HG03342 (cell line): Measurements from ENCODE around the gene MGAT4A.
"Not testable (repeated sequence)": the region's sequence is repeated elsewhere in the genome, so short reads cannot be mapped to it uniquely, and the experiment has no call there.

ENCODE experiments used
- ATAC-seq: cut with Tn5 transposase; IDR thresholded peaks from one replicate; pipeline ENCODE4 v1.9.1; 2021; ENCODE audit warnings: mild to moderate bottlenecking, moderate library complexity; ENCODE audit not compliant: unreplicated experiment

The MGAT4A gene

DNA sequence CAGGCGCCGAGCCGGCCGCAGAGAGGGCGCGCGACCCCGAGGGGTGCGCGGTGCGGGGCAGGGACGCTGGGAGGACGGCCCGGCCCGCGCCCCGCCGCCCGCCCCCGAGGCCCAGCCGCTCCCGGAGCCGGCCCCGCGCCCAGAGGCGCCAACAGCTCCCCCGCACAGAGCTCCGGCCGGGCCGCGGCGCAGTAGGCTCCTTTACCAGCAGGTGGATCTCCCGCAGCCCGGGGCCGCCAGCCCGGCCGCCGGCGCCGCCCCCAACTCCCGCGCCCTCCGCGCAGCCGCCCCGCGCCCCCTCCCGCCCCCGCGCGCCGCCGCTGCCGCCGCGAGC lies 258 bp downstream of the MGAT4A start:
- peak; percentile 50 for ATAC-seq

DNA sequence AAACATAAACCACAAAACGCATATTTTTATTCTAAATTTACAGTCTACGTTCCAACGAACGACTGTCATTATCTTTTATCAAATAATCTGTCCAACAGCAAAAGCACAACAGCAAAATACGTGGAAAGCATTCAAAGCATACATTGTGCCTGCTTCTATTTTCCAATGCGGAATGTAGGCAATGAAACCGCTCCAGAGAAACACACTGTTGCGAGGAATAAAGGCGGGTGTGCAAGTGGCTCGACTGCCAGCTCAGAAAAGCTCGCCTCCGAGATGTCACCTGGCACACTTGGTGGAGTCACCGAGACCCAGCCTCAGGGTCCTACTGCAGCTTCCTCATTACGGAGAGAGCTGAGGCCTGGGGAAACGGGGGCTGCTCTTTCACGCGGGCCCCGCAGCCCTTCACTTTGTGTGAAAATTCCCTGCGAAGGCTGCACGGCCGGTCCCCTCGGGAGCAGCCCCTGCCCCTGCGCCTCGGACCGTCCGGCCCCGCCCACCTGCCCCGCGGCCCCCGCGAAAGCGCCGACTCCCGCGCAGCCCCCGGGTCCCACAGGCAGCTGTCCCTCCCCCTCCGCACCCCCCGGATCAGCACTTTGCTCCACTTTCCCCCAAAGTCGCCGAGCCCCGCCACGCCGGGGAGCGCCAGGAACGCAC lies 752 bp downstream of the MGAT4A start:
- ATAC-seq = peak; percentile 36

DNA sequence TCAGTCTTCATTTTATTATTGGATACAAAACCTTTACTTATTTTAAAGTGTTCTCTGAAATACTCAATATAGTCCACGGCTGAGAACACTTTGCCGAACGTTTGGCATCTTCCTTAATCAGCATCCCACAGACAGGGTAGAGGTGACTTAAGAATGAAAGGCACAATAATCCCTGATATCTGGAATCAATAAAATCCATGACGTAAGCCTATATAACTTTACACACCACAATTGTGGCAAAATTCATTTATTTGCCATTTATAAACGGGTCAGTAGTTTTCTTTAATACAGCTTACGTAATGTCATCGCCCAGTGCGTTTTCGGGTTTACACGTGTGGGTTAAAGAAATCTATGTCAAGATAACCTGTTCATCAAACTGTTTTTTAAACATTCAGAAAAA lies 1.3 kb downstream of the MGAT4A start:
- ATAC-seq = no peak

DNA sequence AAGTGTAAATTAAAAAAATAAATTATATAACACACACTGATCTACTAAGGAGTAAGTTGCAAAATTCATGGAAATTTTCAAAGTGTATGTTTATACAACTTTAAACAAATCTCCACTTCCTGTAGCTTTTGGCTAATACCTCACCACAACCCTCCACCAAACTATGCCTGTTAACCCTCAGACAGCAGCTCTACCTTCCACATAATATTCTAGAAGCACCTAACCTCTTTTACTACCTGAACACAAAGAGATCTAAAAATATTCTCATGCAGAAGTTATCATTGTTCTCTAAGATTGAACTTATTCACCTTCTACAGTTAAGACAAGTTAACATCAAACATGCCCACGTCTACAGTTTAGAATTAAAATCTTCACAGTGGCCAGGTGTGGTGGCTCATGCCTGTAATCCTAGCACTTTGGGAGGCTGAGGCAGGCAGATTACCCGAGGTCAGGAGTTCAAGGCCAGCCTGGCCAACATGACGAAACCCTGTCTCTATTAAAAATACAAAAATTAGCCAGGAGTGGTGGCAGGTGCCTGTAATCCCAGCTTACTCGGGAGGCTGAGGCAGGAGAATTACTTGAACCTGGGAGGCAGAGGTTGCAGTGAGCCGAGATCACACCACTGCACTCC lies 2.7 kb downstream of the MGAT4A start:
- ATAC-seq = not testable (repeated sequence)

DNA sequence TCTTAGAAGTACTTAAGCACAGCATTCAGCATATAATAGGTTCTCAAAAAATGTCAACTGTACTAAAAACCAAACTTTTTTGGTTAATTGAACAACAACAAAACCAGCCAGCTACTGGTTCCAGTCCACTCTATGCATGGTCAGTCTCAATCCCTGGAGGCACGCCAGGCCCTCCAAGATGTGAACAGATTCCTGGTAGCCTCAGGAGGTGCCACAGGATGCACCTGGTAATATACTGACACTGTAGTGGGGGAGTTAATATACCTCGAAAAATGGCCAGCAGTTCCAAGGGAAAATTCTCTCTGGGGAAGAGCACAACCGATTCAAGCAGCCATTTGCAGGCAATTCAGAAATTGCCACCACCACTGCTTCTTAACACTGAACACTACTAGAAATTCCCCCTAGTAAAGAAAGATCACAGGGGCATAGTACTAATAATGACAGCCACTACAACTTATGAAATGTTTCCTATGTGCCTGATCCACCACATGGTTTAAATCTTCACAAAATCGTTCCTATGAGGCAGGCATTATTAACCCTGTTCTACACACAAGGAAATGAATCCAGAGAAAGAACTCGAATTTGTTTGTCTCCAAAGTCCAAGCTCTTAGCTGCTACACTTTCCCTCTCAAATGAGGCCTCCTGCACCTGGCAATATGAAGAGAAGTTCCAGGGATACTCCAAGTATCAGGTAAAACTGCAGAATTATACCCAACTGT lies 3.4 kb downstream of the MGAT4A start:
- ATAC-seq = no peak

DNA sequence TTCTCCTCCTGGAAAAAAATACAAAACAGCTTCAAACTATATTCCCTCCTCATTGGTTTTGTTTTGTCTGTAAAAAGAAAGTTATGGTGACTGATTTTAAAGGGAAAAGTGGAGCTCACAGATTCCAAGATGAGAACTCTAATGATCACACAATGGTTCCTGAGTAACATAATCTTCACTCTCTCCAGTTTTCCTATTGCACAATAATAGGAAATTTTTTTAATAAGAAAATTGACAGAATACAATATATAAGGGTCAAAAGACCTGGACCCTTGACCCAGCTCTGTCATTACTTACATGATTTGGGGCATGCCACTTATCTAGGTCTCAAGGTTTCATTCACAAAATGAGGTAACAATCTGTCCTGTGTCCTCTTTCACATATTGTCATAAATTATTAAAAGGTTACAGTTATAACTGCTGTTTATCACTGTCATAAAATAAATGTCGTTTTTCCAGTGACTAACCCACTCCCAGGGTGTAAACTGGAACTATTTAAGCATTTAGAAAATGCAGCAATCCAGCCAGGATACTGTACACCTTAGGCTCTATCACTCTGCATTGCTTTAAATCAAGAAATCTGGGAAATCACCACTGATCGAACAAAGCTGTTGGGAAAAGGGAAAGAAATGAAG lies 4.1 kb downstream of the MGAT4A start:
- no peak for ATAC-seq

DNA sequence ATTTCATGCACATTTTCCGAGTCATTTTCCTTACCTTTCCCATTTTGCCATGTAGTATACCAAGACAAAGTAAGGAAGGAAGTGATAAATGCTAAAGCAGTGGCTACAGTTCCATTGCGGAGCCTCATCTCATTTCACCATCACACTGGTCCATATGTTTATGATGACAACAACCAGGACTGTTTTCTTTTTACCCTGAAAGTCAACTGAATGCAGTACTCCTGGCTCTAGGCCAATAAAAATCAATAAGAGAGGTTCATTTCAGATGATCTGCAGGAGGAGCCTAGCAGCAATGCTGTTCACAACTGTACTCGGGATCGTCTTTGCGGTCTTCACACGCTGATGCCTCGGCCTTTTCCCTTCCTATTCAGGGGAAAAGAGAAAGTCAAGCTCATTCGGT lies 4.7 kb downstream of the MGAT4A start:
- no peak for ATAC-seq

DNA sequence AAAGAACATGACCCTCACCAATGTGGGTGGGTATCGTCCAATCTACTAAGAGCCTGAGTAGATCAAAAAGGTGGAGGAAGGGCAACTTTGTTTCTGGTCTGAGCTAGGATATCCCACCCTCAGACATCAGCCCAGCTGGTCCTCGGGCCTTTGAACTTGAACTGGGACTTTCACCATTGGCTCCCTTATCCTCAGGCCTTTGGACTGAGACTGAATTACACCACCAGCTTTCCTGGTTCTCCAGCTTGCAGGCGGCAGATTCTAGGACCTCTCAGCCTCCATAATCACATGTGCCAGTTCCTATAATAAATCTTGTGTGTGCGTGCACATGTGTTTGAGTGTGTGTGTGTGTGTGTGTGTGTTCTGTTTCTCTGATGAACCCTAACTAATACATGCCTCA lies 10.6 kb downstream of the MGAT4A start:
- no peak for ATAC-seq

DNA sequence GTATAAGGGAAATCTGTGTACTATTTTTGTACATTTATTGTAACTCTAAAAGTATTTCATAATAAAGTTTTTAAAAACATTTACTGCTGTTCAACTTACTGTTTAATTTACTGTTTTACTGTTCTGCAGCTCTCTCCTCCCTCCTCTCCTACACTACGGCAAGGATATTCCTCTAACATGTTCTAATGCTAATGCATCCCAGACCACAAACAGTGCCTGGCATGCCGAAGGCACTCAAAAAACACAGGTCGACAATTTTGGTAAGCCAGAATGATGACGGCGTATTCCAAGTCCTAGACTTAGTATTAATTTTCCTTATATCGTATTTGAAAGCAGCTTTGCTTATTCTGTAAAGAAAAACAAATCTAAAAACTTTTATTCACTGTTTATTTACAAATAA lies 13.3 kb downstream of the MGAT4A start:
- no peak for ATAC-seq

DNA sequence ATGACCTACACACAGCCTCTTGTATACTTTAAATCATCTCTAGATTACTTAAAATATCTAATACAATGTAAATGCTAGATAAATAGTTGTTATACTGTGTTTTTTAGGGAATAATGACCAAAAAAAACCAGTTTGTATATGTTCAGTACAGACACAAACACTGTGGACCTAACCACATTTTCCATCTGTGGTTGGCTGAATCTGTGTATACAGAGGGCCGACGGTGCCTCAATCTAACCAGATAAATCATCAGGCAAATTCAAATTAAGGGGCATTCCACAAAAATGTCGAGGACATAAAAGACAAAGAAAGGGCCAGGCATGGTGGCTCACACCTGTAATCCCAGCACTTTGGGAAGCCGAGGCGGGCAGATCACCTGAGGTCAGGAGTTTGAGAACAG lies 14.1 kb downstream of the MGAT4A start:
- ATAC-seq = no peak

DNA sequence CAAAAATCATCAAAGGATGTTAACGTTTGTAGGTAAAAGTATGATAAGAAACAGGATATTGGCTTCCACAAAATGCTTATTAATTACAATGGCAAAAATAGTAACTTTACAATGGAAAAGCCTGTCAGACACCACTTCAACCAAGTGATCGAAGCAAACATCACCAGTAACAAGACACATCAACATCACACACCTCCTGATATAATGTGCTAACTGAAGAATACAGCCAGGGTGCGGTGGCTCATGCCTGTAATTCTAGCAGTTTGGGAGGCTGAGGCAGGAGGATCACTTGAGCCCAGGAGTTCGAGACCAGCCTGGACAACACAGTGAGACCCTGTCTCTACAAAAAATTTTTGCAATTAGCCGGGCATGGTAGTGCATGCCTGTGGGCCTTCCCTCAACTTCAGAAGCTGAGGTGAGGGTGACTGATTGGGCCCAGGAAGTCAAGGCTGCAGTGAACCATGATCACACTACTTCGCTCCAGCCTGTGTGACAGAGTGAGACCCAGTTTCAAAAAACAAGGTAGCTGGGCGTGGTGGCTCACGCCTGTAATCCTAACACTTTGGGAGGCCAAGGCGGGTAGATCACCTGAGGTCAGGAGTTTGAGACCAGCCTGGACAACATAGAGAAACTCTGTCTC lies 15.0 kb downstream of the MGAT4A start:
- ATAC-seq = no peak

DNA sequence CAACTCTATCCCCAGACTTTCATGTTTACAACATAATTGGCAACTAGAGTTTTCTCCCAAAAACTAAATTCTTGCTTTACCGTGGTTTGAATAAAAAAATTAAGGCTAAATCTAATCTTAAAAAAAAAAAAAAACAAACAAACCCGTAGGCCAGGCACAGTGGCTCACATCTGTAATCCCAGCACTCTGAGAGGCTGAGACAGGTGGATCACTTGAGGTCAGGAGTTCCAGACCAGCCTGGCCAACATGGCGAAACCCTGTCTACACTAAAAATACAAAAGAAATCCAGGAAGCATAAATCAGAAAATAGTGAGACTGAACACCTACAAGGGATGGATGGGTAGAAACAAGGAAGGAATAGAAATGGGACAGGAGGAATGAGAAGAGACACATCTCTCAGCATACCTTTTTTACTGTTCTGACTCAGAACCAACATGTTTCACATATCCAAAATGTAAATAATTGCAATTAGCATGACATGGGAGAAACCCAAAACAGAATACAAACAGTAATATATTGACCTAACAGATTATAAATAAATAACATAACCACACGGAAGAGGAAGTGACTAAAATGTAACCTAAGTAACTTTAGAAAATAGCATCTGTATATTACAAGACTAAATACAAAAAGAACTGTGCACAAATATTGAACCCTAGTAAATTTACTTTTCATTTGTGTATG lies 17.5 kb downstream of the MGAT4A start:
- peak; percentile 84 for ATAC-seq

DNA sequence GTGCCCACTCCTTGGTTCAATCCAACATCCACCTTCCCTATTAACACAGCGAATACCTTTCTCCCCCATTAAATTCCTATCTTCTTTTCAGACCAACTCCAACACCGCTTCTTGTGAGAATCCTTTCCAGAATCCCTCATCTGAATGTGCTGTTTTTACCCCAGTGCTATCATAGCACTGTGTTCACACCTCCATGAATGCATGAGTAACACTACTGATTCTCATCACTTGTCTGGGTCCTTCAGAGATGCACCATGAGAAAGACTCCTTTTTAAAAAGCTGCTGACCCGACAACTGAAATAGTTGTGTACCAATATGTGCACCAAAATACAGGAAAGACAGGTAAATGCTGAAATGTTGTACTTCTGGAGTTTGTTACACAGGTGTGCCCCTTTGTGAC lies 18.8 kb downstream of the MGAT4A start:
- ATAC-seq = no peak

DNA sequence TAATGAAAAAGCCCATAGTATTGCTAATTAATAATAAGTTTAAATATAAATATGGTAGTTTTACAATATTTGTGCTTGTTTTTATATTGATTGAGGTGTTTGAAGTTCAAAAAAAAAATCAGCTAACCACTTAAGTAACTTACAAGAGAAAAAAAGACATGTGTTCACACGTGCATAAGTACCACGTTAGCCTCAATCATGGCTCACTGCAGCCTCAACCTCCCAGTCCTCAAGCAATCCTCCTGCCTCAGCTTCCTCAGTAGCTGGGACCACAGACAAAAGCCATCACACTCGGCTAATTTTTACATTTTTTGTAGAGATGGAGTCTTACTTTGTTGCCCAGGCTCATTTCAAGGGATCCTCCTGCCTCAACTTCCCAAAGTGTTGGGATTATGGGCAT lies 19.4 kb downstream of the MGAT4A start:
- ATAC-seq = no peak

DNA sequence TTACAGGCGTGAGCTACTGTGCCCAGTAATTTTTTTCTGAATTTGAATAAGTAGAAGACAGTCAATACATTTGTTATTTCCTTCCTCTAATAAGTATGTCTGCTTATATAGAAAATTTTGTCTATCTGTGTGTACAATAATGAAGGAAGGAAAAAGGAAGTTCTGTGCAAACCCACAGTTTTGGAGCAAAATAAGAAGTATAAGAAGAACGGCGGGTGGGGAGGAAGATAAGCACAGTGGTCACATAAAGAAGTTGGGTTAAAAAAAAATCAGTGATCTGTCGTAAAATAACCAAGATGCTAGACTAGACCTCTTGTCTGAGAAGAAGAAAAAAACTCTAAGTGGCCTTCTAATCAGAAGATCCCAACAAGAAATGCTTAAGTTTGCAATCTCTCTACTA lies 20.2 kb downstream of the MGAT4A start:
- ATAC-seq = no peak

DNA sequence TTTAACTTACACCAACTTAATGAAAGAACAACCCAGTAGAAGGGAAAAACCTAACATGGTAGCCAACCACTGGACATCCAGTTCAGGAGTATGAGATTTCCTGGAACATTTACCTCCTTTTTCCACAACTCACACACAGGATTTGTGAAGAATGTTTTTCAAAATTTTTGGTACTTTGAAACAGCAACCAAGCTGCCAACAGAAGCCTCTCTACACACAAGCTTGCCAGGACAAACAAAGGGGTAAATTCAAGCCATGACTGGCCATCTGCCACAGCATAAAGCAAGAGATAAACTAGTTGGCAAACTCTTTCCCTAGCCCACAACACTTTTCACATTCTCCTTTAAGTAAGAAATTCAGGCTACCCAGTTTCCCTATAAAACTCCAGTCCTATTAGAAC lies 21.4 kb downstream of the MGAT4A start:
- ATAC-seq = no peak

DNA sequence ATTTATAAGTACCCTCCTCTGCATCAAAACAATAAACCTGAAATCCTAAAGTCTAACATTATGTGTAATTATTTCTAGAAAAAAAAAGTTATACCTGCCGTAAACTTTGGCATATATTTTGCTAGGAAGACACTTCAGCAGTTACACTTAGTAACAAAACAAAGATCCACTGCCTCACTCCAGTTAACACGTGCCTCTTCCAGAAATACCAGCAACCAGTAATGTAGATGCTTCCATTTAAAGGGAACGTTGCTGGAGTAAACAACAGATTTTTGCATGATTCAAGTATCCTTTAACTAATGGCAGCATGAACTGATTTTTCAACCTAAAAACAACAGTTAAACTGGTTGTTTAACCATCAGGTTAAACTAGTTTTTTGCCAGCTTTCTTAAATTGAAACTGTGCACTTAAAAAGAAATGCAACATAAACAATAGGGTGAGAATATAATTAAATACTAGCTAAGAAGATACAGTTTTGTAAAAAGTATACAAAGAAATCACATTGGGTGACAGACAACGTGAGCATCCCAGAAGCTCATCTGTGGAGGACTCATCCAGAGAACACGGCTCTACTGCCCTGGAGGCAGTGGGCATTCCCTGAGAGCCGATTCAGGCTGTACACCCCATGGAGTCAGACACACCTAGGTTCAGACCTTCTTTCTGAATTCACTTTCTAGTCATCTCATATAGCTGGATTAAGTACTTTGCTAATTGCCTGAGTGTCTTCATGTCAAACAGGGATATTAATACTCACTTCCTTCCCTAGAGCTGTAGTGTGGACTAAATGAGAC lies 22.3 kb downstream of the MGAT4A start:
- ATAC-seq = no peak

DNA sequence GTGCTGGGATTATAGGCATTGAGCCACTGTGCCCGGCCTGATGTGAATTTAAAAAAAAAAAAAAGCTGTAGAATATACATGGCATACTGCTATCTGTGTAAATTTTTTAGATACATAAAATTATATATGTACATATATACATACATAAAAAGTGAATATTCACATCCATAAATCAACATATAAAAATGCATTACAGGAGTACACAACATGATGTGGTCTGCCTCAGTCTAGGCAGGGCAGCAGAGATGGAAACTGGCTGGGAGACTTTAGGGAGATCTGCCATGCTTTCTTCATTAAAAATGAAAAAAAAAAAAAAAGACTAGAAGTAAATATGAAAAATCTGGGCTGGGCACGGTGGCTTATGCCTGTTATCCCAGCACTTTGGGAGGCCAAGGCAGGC lies 24.3 kb downstream of the MGAT4A start:
- no peak for ATAC-seq

DNA sequence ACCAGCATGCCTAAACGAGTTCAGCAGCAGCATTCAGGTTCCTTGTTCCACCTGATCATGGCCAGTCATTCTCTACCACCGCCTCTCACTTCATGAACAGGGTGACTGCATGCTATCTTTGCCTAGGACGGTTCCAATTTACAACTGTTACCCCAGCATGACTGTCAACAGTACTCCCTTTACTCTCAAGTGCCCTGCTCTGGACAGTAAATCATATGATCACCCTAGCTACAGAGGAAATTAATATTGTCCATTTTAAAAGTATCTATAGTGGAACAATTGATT lies 25.7 kb downstream of the MGAT4A start:
- ATAC-seq = no peak
